Fibroblast of skin of scalp (primary cell): ENCODE results near the gene COX8C.
A peak's percentile ranks its signal among the peaks of the same experiment; 100 is the strongest.
"Not testable (repeated sequence)": the region's sequence is repeated elsewhere in the genome, so short reads cannot be mapped to it uniquely, and the experiment has no call there.

Experiments
- DNase-seq: peaks from one replicate; pipeline ENCODE4 v3.0.0-alpha.2; 2013

COX8C gene

GRCh38 chr14:93322929-93323599 is 23.9 kb upstream of the COX8C start:
- no peak for DNase-seq

- DNase-seq, result no peak
Measured at GRCh38 chr14:93323600-93324174, 23.3 kb upstream of the COX8C start.

GRCh38 chr14:93326196-93326595 is 20.8 kb upstream of the COX8C start:
- no peak for DNase-seq

GRCh38 chr14:93328546-93328945 is 18.4 kb upstream of the COX8C start:
- no peak for DNase-seq

GRCh38 chr14:93329965-93330608 is 16.9 kb upstream of the COX8C start:
- no peak for DNase-seq

GRCh38 chr14:93330609-93331000 is 16.4 kb upstream of the COX8C start:
- DNase-seq, result no peak

GRCh38 chr14:93331002-93331727 is 15.8 kb upstream of the COX8C start:
- DNase-seq, result no peak

GRCh38 chr14:93331728-93332396 is 15.1 kb upstream of the COX8C start:
- no peak for DNase-seq

- DNase-seq, result peak; percentile 53
Measured at GRCh38 chr14:93332397-93332852, 14.6 kb upstream of the COX8C start.

- peak; percentile 98 for DNase-seq
Measured at GRCh38 chr14:93332853-93333630, 13.9 kb upstream of the COX8C start, which contains the start of gene BTBD7. Gene BTBD7, minus strand, starts transcription at chr14:93333036. Its CDS starts 36,985 bp downstream, at chr14:93296051.

GRCh38 chr14:93333631-93334103 is 13.3 kb upstream of the COX8C start:
- DNase-seq, result no peak

- no peak for DNase-seq
Measured at GRCh38 chr14:93337143-93337753, 9.7 kb upstream of the COX8C start.

- no peak for DNase-seq
Measured at GRCh38 chr14:93337884-93338283, 9.1 kb upstream of the COX8C start.

- DNase-seq, result no peak
Measured at GRCh38 chr14:93343266-93343665, 3.7 kb upstream of the COX8C start.

- no peak for DNase-seq
Measured at GRCh38 chr14:93343797-93344196, 3.2 kb upstream of the COX8C start.

GRCh38 chr14:93347850-93348249 is 868 bp downstream of the COX8C start:
- no peak for DNase-seq

- no peak for DNase-seq
Measured at GRCh38 chr14:93348292-93348691, 1.3 kb downstream of the COX8C start.

- DNase-seq, result not testable (repeated sequence)
Measured at GRCh38 chr14:93354873-93355272, 7.9 kb downstream of the COX8C start.

GRCh38 chr14:93368996-93369712 is 22.2 kb downstream of the COX8C start:
- no peak for DNase-seq

GRCh38 chr14:93369713-93370266 is 22.8 kb downstream of the COX8C start:
- no peak for DNase-seq
